Activated naive CD4-positive, alpha-beta T cell treated with anti-CD3 and anti-CD28 coated beads, Interleukin-2, amount 50 U/mL, for 24 hours (primary cell): ENCODE measurements around the gene F7.
"Not testable (repeated sequence)": the region's sequence is repeated elsewhere in the genome, so short reads cannot be mapped to it uniquely, and the experiment has no call there.

Source experiments
- H3K27ac Mint-ChIP-seq: one replicate; pipeline ENCODE4 v1.8.0; 2021; ENCODE audit warnings: mild to moderate bottlenecking, mixed read lengths
- H3K27me3 Mint-ChIP-seq: one replicate; pipeline ENCODE4 v1.8.0; 2021; ENCODE audit warnings: mixed read lengths
- H3K36me3 Mint-ChIP-seq: one replicate; pipeline ENCODE4 v1.8.0; 2021; ENCODE audit warnings: mixed read lengths
- H3K4me1 Mint-ChIP-seq: one replicate; pipeline ENCODE4 v1.8.0; 2021; ENCODE audit warnings: mixed read lengths
- H3K4me3 Mint-ChIP-seq: one replicate; pipeline ENCODE4 v1.8.0; 2021; ENCODE audit warnings: mild to moderate bottlenecking, mixed read lengths
- H3K9me3 Mint-ChIP-seq: one replicate; pipeline ENCODE4 v1.8.0; 2021; ENCODE audit warnings: mixed read lengths

F7 gene

DNA sequence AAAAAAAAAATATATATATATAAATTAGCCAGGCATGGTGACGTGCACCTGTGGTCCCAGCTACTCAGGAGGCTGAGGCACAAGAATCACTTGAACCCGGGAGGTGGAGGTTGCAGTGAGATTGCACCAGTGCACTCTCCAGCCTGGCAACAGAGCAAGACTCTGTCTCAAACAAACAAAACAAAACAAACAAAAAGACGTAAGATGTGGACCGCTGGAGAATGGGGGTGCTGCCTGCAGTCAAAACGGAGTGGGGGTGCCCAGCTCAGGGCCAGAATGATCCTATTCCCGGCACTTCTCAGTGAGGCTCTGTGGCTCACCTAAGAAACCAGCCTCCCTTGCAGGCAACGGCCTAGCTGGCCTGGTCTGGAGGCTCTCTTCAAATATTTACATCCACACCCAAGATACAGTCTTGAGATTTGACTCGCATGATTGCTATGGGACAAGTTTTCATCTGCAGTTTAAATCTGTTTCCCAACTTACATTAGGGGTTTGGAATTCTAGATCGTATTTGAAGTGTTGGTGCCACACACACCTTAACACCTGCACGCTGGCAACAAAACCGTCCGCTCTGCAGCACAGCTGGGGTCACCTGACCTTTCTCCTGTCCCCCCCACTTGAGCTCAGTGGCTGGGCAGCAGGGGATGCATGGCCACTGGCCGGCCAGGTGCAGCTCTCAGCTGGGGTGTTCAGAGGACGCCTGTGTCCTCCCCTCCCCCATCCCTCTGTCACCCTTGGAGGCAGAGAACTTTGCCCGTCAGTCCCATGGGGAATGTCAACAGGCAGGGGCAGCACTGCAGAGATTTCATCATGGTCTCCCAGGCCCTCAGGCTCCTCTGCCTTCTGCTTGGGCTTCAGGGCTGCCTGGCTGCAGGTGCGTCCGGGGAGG, at the start of gene F7:
F7 (plus strand) TSS at position 760 of the 889 bp plus-strand sequence; CDS start at position 811, 51 bp downstream.
- Mint-ChIP-seq H3K27ac (no peak within 1 kb of the TSS), H3K27me3 (no peaks in the 10 kb centered on the region), H3K36me3 (no peaks in the 10 kb centered on the region), H3K4me1 (no peaks in the 10 kb centered on the region), H3K9me3 (no peaks in the 10 kb centered on the region), H3K4me3 (no peak within 1 kb of the TSS)

DNA sequence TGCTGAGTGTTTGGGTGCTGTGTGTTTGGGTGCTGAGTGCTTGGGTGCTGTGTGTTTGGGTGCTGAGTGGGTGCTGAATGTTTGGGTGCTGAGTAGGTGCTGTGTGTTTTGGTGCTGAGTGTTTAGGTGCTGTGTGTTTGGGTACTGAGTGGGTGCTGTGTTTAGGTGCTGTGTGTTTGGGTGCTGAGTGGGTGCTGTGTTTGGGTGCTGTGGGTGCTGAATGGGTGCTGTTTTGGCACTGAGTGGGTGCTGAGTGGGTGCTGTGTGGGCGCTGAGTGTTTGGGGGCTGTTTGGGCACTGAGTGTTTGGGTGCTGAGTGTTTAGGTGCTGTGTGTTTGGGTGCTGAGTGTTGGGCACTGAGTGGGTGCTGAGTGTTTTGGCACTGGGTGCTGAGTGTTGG, 48.5 kb upstream of the F7 start:
- Mint-ChIP-seq H3K36me3 (peaks cover 2% of the 10 kb centered on the region), H3K27ac (no peak overlapping the region), H3K9me3 (no peaks in the 10 kb centered on the region), H3K27me3 (no peaks in the 10 kb centered on the region), H3K4me1 (no peaks in the 10 kb centered on the region), H3K4me3 (no peak overlapping the region)

DNA sequence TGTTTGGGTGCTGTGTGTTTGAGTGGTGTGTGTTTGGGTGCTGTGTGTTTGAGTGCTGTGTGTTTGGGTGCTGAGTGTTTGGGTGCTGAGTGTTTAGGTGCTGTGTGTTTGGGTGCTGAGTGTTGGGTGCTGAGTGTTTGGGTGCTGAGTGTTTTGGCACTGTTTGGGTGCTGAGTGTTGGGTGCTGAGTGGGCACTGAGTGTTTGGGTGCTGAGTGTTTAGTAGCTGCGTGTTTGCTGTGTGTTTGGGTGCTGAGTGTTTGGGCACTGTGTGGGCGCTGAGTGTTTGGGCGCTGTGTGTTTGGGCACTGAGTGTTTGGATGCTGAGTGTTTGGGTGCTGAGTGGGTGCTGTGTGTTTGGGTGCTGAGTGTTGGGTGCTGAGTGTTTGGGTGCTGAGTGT, 48.0 kb upstream of the F7 start:
- not testable (repeated sequence) for H3K27me3 Mint-ChIP-seq, H3K27ac Mint-ChIP-seq, H3K4me3 Mint-ChIP-seq, H3K36me3 Mint-ChIP-seq, H3K9me3 Mint-ChIP-seq, H3K4me1 Mint-ChIP-seq

DNA sequence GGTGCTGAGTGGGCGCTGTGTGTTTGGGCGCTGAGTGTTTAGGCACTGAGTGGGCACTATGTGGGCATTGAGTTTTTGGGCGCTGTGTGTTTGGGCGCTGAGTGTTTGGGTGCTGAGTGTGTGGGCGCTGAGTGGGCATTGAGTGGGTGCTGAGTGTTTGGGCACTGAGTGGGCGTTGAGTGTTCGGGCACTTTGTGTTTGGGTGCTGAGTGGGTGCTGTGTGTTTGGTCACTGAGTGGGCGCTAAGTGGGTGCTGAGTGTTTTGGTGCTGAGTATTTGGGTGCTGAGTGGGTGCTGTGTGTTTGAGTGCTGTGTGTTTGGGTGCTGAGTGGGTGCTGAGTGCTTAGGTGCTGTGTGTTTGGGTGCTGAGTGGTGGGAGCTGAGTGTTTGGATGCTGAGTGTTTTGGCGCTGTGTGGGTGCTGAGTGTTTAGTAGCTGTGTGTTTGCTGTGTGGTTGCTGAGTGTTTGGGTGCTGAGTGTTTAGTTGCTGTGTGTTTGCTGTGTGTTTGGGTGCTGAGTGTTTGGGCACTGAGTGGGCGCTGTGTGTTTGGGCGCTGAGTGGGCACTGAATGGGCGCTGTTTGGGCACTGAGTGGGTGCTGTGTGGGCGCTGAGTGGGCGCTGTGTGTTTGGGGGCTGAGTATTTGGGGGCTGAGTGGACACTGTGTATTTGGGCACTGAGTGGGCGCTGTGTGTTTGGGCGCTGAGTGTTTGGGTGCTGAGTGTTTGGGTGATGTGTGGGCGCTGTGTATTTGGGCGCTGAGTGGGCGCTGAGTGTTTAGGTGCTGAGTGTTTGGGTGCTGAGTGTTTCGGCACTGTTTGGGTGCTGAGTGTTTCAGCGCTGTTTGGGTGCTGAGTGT, 47.2 kb upstream of the F7 start:
- Mint-ChIP-seq H3K4me1 (no peaks in the 10 kb centered on the region), H3K36me3 (peaks cover 2% of the 10 kb centered on the region), H3K27me3 (no peaks in the 10 kb centered on the region), H3K9me3 (no peaks in the 10 kb centered on the region), H3K4me3 (no peak overlapping the region), H3K27ac (no peak overlapping the region)

DNA sequence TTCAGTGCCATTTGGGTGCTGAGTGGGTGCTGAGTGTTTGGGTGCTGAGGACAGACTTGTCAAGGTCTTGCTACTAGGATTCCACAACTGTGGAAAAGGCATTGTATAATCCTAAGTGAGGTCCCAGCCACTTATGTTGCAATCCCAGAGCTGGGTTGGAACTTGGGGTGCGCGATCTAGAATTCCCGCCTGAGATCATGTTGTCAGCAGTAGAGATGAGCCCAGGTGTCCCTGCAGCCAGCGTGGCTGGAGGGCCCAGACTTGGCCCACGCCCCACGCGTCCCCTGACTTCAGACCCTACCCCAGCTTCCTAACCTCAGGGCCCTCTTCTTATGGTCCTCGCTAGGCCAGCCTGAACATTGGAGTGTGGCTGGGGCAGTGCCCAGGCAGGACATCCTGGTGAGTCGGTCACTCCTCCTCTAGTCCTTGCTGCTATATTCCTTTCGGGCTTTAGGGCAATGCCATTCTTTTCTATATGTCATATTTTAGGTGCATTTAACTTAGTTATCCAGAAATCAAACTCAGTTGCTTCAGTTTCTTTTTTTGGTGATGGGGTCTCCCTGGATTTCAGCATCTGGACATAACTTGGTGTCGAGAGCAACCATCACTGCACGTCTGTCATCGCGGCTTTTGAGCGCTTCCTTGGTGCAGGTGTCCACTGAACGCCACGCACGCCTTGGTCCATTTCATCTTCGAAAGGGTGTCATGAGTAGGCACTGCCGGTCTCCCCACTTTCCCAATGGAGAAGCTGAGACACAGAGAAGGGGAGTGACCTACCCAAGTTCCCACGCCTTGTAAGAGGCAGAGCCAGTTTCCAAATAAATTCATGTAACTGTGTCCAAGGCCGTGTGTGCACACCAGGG, 46.4 kb upstream of the F7 start:
- Mint-ChIP-seq H3K9me3 (no peaks in the 10 kb centered on the region), H3K4me1 (no peaks in the 10 kb centered on the region), H3K27me3 (no peaks in the 10 kb centered on the region), H3K36me3 (peaks cover 2% of the 10 kb centered on the region), H3K4me3 (no peak overlapping the region), H3K27ac (no peak overlapping the region)

DNA sequence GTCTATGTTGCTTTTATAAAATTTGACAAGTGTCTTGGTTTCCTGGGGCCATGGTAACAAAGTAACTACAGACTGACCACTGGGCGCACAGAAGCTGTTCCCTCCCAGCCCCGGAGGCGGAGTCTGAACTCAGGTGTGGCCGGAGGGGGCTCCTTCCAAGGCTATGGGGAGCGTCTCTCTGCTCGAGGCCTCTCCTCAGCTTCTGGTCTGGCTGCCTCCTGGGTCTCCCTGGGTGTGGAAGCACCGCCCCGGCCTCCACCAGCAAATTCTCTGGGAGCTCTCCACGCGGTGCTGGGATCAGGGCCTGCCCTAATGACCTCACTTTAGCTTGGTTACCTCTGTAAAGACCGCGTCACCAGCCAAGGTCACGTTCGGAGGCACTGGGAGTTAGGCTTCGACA, 45.7 kb upstream of the F7 start:
- Mint-ChIP-seq H3K36me3 (peaks cover 2% of the 10 kb centered on the region), H3K27me3 (no peaks in the 10 kb centered on the region), H3K9me3 (no peaks in the 10 kb centered on the region), H3K4me1 (no peaks in the 10 kb centered on the region), H3K27ac (no peak overlapping the region), H3K4me3 (no peak overlapping the region)

DNA sequence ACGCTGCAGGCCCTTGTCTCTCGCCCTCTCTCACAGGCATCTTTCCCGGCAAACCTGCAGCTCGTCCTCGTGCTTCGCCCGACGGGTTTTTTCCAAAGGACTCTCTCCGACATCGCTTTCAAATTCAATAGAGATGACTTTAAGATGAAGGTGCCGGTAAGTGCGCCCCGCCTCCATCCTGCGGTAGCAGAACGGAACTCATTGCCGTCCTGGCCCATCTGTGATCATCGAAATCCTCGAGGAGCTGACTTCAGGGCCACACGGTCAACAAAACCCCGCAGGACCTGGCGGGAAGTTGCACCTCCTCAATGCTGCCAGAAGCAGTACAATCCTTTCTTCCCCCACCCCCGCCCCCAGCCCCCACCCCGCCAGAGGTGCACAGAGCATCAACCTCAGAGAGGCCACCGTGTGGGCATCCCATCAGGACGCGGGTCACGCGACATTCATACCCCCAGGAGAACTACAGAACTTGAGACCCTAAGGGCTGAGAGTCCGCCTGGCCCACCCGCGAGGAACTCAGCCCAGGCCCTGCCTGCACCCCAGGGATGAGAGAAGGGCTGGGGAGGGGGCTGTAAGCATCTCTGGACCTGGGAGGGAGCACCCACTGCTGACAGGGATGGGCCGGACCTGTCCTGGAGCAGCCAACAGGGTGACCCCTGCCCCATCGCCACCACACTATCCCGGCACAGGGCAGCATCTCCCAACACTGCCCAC, 44.9 kb upstream of the F7 start:
- Mint-ChIP-seq H3K36me3 (peaks cover 2% of the 10 kb centered on the region), H3K27me3 (no peaks in the 10 kb centered on the region), H3K4me3 (no peak overlapping the region), H3K9me3 (no peaks in the 10 kb centered on the region), H3K27ac (no peak overlapping the region), H3K4me1 (no peaks in the 10 kb centered on the region)

DNA sequence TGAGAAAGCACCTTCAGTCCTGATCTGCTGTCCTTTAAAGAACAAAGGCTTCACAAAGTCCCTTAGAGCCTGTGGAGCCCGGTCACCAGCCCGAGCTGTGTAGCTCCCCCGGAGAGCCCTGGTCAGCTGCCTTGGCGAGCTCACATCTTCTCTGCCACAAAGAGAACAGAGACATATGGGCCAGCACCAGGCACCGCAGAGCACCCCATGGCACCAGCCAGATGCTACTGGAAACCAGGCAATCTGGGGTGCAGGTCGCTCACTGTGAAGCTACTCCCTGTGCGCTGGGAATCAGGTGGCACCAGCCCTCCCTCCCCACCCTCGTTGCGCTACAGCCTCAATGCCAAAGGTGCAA, 44.3 kb upstream of the F7 start:
- Mint-ChIP-seq H3K36me3 (peaks cover 2% of the 10 kb centered on the region), H3K27me3 (no peaks in the 10 kb centered on the region), H3K27ac (no peak overlapping the region), H3K9me3 (no peaks in the 10 kb centered on the region), H3K4me1 (no peaks in the 10 kb centered on the region), H3K4me3 (no peak overlapping the region)

DNA sequence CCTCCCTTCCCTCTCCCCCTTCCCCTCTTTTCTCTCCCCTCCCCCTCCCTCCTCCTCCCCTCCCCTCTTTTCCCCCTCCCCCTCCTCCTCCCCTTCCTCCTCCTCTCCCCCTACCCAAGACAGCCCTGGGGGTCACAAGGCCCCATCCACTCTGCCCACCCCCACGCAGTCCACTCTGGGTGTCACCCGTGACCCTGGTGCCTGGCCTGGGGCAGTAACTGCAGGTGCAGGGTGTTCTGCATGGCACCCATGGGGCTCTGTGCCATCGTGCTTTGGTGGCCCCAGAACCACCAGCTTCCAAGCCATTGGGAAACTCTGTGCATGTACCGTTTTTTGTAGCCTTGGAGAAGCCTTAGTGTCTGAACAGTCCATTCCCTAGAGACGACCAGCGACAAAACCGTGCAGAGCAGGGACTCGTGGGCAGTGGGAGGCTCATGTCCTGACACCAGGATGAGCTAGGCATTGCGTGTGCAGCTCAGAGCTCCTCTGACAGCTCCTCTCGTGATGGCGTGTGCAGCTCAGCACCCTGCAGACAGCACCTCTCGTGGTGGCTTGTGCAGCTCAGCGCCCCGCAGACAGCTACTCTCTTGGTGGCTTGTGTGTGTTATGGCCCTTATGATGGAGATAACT, 43.7 kb upstream of the F7 start:
- H3K4me3 Mint-ChIP-seq = no peak overlapping the region
- no peak overlapping the region for H3K27ac Mint-ChIP-seq
- peaks cover 2% of the 10 kb centered on the region for H3K36me3 Mint-ChIP-seq
- H3K9me3 Mint-ChIP-seq = no peaks in the 10 kb centered on the region
- no peaks in the 10 kb centered on the region for H3K4me1 Mint-ChIP-seq
- H3K27me3 Mint-ChIP-seq = no peaks in the 10 kb centered on the region

DNA sequence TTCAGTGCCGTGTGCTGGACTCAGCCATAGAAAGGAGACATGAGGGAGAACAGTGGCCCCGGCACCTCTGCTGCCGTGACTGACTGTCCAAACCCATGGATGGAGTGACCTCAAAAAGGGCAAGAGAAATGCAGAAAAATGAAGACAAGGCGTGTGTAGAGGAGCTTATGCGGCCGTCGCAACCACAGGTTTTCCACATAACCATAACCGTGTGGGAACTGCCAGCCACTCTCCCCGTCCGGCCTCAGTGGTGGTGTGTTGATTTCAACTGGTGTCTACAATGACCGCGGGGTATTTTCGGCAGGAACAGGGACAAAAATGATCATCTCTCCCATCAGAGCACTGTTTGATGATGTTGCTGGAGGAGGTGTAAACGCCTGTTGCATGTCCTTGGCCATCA, 42.9 kb upstream of the F7 start:
- Mint-ChIP-seq H3K36me3 (peaks cover 2% of the 10 kb centered on the region), H3K9me3 (no peaks in the 10 kb centered on the region)

DNA sequence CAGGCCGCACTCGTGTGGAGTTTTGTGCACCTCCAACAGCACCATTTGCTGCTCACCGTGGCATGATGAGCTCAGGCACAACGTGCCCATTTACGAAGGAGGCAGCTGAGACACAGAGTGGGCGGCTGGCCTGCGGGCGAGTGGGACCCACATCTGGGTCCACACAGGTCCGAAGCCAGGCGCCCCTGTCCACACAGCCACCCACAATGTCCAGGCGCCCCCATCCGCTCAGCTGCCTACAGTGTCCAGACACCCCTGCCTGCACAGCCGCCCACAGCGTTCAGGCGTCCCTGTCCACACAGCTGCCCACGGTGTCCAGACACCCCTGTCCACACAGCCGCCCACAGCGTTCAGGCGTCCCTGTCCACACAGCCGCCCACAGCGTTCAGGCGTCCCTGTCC, 42.5 kb upstream of the F7 start:
- H3K36me3 Mint-ChIP-seq = peaks cover 2% of the 10 kb centered on the region
- H3K27ac Mint-ChIP-seq = no peak overlapping the region
- H3K27me3 Mint-ChIP-seq = no peaks in the 10 kb centered on the region
- H3K4me3 Mint-ChIP-seq = no peak overlapping the region
- H3K4me1 Mint-ChIP-seq = no peaks in the 10 kb centered on the region
- H3K9me3 Mint-ChIP-seq = no peaks in the 10 kb centered on the region

More for the DNA sequence above, 42.9 kb upstream of the F7 start:
- no peaks in the 10 kb centered on the region for H3K4me1 Mint-ChIP-seq
- H3K4me3 Mint-ChIP-seq = no peak overlapping the region
- no peak overlapping the region for H3K27ac Mint-ChIP-seq
- H3K27me3 Mint-ChIP-seq = no peaks in the 10 kb centered on the region

DNA sequence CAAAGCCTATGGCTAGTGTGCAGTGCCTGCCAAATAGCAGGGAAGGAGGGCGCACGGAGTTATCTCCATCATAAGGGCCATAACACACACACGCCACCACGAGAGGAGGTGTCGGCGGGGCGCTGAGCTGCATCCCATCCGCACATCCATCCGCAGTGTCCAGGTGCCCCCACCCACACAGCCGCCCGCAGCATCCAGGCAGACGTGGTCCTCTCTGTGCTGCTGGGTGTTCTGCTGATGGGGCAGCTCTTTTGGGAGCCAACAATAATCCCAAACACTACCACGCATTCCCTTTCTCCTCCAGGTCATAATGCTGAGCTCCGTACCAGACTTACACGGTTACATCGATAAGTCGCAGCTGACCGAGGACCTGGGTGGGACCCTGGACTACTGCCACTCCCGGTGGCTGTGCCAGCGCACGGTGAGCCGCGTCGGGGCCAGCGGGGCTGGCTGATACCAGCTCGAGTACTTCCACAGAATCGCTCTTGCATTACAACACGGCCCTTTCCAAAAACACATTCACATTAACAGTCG, 41.5 kb upstream of the F7 start:
- H3K4me3 Mint-ChIP-seq = no peak overlapping the region
- peaks cover 2% of the 10 kb centered on the region for H3K36me3 Mint-ChIP-seq
- H3K27me3 Mint-ChIP-seq = no peaks in the 10 kb centered on the region
- no peak overlapping the region for H3K27ac Mint-ChIP-seq
- H3K4me1 Mint-ChIP-seq = no peaks in the 10 kb centered on the region
- H3K9me3 Mint-ChIP-seq = no peaks in the 10 kb centered on the region

DNA sequence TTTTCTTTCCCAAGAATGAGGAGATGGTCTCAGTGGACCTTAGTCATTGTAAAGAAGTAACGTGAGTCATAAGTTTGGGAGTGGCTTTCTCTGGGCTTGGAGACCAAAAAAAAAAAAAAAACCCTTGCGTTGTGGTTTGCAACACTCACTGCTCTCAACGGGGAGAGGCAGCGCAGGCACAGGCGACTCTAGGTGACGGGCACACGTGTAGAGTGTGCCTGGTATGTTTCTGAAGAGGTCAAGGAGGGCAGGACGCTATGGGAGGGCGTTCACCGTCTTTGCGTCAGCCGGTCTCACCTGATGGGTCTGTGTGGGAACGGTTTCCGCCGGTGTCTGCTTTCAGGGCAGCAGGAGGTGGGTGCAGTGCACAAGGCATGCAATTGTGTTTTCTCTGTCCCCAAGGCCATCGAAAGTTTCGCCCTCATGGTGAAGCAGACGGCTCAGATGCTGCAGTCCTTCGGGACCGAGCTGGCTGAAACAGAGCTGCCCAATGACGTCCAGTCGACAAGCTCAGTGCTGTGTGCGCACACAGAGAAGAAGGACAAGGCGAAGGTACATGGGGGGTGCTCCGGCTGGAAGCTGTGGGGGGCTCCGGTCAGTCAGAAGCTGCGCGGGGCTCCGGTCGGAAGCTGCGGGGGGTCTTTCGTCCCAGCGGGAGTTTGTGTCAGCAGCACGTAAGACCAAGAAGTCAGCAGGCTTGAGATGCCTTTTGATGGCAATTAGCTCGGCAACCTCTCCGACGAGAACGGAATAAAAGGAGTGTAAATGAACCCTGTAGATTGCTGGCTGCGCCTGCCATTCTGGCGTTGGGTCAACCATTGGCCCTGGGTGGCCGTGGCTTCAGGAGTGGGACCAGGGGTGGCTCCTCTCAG, 40.8 kb upstream of the F7 start:
- no peaks in the 10 kb centered on the region for H3K4me1 Mint-ChIP-seq
- no peak overlapping the region for H3K4me3 Mint-ChIP-seq
- H3K27ac Mint-ChIP-seq = no peak overlapping the region
- H3K9me3 Mint-ChIP-seq = no peaks in the 10 kb centered on the region
- H3K36me3 Mint-ChIP-seq = peaks cover 2% of the 10 kb centered on the region
- no peaks in the 10 kb centered on the region for H3K27me3 Mint-ChIP-seq
